KOPT-K1 (cell line): ENCODE data around the gene PSME4.

ENCODE experiments used
- H3K27ac ChIP-seq: fragments of 200-600 bp; sonication (generic); 2 replicates; pipeline ENCODE4 v1.5.1; 2016; ENCODE audit warnings: antibody characterized with exemption, mild to moderate bottlenecking, low read depth, low read length; ENCODE audit not compliant: poor library complexity, severe bottlenecking
- H3K36me3 ChIP-seq: fragments of 200-600 bp; sonication (generic); 2 replicates; pipeline ENCODE4 v1.5.1; 2017; ENCODE audit warnings: antibody characterized with exemption, mild to moderate bottlenecking, low read length, moderate library complexity; ENCODE audit not compliant: insufficient read depth
- H3K9me3 ChIP-seq: fragments of 200-600 bp; sonication (generic); 2 replicates; pipeline ENCODE4 v1.5.1; 2017; ENCODE audit warnings: antibody characterized with exemption, low read length, mild to moderate bottlenecking; ENCODE audit not compliant: insufficient read depth, poor library complexity, severe bottlenecking

Gene PSME4

DNA sequence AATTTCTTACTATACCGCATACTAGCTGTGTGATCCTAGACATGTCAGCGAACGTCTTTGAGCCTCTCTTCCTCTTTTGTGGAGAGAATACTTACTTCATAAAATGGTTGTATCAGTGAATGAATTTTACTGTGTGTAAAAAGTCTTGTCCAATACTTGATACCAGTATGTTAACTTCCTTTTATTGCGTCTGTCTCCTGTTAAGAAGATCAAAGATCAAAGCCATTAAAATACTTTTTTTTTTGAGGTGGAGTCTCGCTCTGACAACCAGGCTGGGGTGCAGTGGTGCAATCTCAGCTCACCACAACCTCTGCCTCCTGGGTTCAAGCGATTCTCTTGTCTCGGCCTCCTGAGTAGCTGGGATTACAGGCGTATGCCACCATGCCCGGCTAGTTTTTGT lies 150.7 kb downstream of the PSME4 start:
- Histone ChIP-seq H3K27ac (no peak overlapping the region), H3K36me3 (peaks cover 48% of the 10 kb centered on the region), H3K9me3 (no peaks in the 10 kb centered on the region)

DNA sequence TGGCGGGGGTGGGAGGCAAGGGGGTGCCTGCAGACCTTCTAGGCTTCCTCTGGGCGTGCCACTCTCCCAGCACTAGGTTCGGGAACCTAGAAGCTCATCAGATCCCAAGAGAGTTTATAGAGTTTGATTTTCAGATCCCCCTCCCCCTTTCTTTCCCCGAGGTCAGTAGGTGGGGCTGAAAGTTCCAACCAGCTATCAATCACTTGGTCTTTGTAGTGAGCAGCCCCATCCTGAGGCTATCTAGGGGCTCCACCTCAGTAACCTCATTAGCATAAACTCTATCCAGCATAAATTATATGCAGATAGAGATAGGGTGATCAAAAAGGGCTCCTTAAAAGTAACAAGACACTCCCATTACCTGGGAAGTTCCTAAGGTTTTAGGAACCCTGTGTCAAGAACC lies 151.2 kb downstream of the PSME4 start:
- no peaks in the 10 kb centered on the region for H3K9me3 ChIP-seq
- no peak overlapping the region for H3K27ac ChIP-seq
- H3K36me3 ChIP-seq = peaks cover 52% of the 10 kb centered on the region

DNA sequence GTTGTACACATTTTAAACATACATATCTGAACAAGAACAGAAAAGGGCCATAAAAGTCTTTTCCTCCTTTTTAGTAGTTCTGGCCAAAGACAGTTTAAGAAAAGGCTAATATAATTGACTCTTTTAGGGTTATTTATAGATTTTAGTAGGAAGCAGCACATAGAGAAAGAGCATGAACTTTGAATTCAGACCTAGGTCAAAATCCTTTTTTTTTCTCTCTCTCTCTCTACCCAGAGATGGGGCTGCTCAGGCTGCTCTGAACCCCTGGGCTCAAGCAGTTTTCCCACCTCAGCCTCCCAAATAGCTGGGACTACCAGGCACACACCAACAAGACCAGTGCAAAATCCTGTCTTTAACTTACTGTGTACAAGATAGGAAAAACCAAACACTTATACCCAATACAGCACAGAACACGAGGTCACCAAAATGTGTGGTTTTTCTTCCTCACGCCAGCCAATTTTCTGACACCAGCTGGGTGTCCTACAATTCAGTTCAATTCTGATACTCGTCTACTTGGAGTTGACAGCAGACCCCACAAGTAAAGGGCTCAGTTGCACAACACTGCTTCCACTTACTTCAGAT lies 151.8 kb downstream of the PSME4 start:
- H3K27ac ChIP-seq = no peak overlapping the region
- no peaks in the 10 kb centered on the region for H3K9me3 ChIP-seq
- peaks cover 58% of the 10 kb centered on the region for H3K36me3 ChIP-seq
